Right lobe of liver (tissue), 4 donors: ENCODE data around the gene HAUS7.

ENCODE experiments used
- CTCF ChIP-seq, 4 donors: fragments of 200-600 bp in 3 of 4; fragments of 450-650 bp in 1 of 4; IDR thresholded peaks; one replicate each; pipeline versions ENCODE4 v1.5.1 to v1.8.0; 2016 to 2022; ENCODE audit warnings: antibody characterized with exemption in 4 of 4, mild to moderate bottlenecking in 2 of 4
- POLR2A ChIP-seq: fragments of 450-650 bp; IDR thresholded peaks from one replicate; pipeline ENCODE4 v1.6.1; 2017; ENCODE audit warnings: antibody characterized with exemption, mild to moderate bottlenecking
- donor health status: DM: no; HTN: no; CAD: no.
- donor health status: DM: no; HTN: no; CAD: no.
- donor health status: DM: no; HTN: yes; CAD: no.

- TF ChIP-seq POLR2A = no peak
- no peak for TF ChIP-seq CTCF (IDR thresholded peaks at IDR 0.05)
Observed at GRCh38 chrX:153414856-153415510, 55.4 kb downstream of the HAUS7 start.
